OCI-LY3 (cell line): ENCODE results near the gene SPOCK1.

Experiments
- CTCF ChIP-seq: fragments of 200-600, 300-600 bp; sonication (generic); IDR thresholded peaks from 2 replicates; pipeline ENCODE4 v1.5.1; 2014; ENCODE audit warnings: antibody characterized with exemption, low read length, low read depth
- EZH2phosphoT487 ChIP-seq: fragments of 200-600 bp; shearing (Covaris generic); IDR thresholded peaks from 2 replicates; pipeline ENCODE4 v1.6.1; 2018; ENCODE audit warnings: antibody characterized with exemption, mixed run types, low read depth

GRCh38 chr5:137240285-137240684 lies 258.8 kb downstream of the SPOCK1 start:
- no peak for TF ChIP-seq CTCF
- TF ChIP-seq EZH2phosphoT487: no peak
